Ovary (tissue), 9 donors: ENCODE measurements around the gene CD200. TPM values are rescaled to one million over a fixed set of nuclear protein-coding genes. Genes with fewer than 3 reads are reported as not detected.

Source experiments
- DNase-seq, 5 donors: peaks; one replicate each; pipeline ENCODE4 v3.0.0-alpha.2; 2019 to 2020
- H3K27ac ChIP-seq, 2 donors: fragments of 200-600 bp; one replicate each; pipeline versions ENCODE4 v1.5.1 to v1.8.0; 2019 to 2022
- H3K27me3 ChIP-seq: fragments of 200-600 bp; one replicate; pipeline ENCODE4 v1.8.0; 2022
- H3K36me3 ChIP-seq: fragments of 200-600 bp; sonication (generic); one replicate; pipeline ENCODE4 v1.5.1; 2019
- H3K4me1 ChIP-seq: one replicate; pipeline ENCODE4 v1.8.1; 2013; ENCODE audit warnings: mild to moderate bottlenecking, moderate library complexity; ENCODE audit not compliant: insufficient read depth
- H3K4me3 ChIP-seq: fragments of 200-600 bp; sonication (generic); one replicate; pipeline ENCODE4 v1.5.1; 2017
- H3K9me3 ChIP-seq, 2 donors: fragments of 200-600 bp in 1 of 2; sonication (generic) in 1 of 2; one replicate each; pipeline versions ENCODE4 v1.5.1 to v1.8.1; 2013 to 2019; ENCODE audit warnings: mild to moderate bottlenecking in 1 of 2, moderate library complexity in 1 of 2
- EP300 ChIP-seq: sonication (generic); formaldehyde crosslinking; IDR thresholded peaks from one replicate; pipeline ENCODE4 v1.6.1; 2017; ENCODE audit warnings: antibody characterized with exemption
- POLR2A ChIP-seq: fragments of 450-650 bp; IDR thresholded peaks from one replicate; pipeline ENCODE4 v1.6.1; 2017; ENCODE audit warnings: antibody characterized with exemption, mild to moderate bottlenecking, moderate library complexity
- WGBS, 3 donors: extraction: QIAGEN DNeasy Blood & Tissue Kit in 1 of 3; methylation state at CpG; one replicate each; pipeline versions ENCODE4 v1.1.5 to v1.1.7; 2013 to 2017; 5-methylcytosine and 5-hydroxymethylcytosine counted together
- intact Hi-C, 4 donors: fragments of 100-400 bp; cut with DNase I; formaldehyde crosslinking; loops; one replicate each; pipeline versions ENCODE4 v1.11.0 to v1.15.1; 2022 to 2023
- polyA plus RNA-seq, 2 donors: library from polyadenylated mRNA; stranded (reverse); fragments of 200-250 nt in 1 of 2; fragments of 350-450 nt in 1 of 2; fragmentation: Illumina TruSeq in 1 of 2; extraction: RNeasy Lipid Tissue Mini Kit (QIAGEN cat#74804) in 1 of 2; gene quantifications; one replicate each; pipeline ENCODE4 v1.2.3, GENCODE V29; 2013 to 2014
- total RNA-seq, 7 donors: library from RNA; depleted of rRNA in 2 of 7; stranded (reverse); fragments of >200 nt in 2 of 7; fragmentation: NEBNext Ultra II Directional in 3 of 7; extraction: Animal tissue kit (Norgen Biotek cat#: 25700) in 3 of 7; gene quantifications; one replicate each; pipeline versions ENCODE4 v1.1.0 to v1.2.4, GENCODE V29; 2016 to 2023
- TF ChIP-seq, protein P1 (sequence below), 3 donors: fragments of 450-650 bp in 2 of 3; fragments of 200-600 bp in 1 of 3; IDR thresholded peaks; one replicate each; pipeline versions ENCODE4 v1.5.1 to v1.8.0; 2016 to 2022; ENCODE audit warnings: antibody characterized with exemption in 3 of 3, mild to moderate bottlenecking in 1 of 3
- donor health status: DM: no; HTN: no; CAD: no; lungs with moderate emphysema.
- donor health status: DM: no; HTN: no; CAD: no.
- donor health status: Bipolar disorder and iron deficiency.
- donor health status: DM: yes; HTN: yes; CAD: no.
- donor health status: DM: no; HTN: no; CAD: no.
- donor health status: DM: yes; HTN: yes; CAD: no.

The CD200 gene
- total and polyA plus RNA-seq, 9 donors, result 9.6 to 36.4 (median 17.0) TPM

- no peak overlapping the region for H3K4me3 ChIP-seq
- TF ChIP-seq, protein P1, sequence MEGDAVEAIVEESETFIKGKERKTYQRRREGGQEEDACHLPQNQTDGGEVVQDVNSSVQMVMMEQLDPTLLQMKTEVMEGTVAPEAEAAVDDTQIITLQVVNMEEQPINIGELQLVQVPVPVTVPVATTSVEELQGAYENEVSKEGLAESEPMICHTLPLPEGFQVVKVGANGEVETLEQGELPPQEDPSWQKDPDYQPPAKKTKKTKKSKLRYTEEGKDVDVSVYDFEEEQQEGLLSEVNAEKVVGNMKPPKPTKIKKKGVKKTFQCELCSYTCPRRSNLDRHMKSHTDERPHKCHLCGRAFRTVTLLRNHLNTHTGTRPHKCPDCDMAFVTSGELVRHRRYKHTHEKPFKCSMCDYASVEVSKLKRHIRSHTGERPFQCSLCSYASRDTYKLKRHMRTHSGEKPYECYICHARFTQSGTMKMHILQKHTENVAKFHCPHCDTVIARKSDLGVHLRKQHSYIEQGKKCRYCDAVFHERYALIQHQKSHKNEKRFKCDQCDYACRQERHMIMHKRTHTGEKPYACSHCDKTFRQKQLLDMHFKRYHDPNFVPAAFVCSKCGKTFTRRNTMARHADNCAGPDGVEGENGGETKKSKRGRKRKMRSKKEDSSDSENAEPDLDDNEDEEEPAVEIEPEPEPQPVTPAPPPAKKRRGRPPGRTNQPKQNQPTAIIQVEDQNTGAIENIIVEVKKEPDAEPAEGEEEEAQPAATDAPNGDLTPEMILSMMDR (IDR thresholded peaks at IDR 0.05), result no peak
- TF ChIP-seq POLR2A (no peak), EP300 (no peak)
- intact Hi-C loops, result no loop called here
- no peaks in the 10 kb centered on the region for H3K27me3 ChIP-seq
- no peaks in the 10 kb centered on the region for H3K9me3 ChIP-seq
- no peak overlapping the region for H3K27ac ChIP-seq
- DNase-seq, result no peak
- no peaks in the 10 kb centered on the region for H3K4me1 ChIP-seq
- no peaks in the 10 kb centered on the region for H3K36me3 ChIP-seq
- WGBS, 3 donors, result 67 to 86% (median 81%) methylated on average over 3 of the region's 3 CpGs
Measured at GRCh38 chr3:112346491-112347122, 13.7 kb downstream of the CD200 start.

DNA sequence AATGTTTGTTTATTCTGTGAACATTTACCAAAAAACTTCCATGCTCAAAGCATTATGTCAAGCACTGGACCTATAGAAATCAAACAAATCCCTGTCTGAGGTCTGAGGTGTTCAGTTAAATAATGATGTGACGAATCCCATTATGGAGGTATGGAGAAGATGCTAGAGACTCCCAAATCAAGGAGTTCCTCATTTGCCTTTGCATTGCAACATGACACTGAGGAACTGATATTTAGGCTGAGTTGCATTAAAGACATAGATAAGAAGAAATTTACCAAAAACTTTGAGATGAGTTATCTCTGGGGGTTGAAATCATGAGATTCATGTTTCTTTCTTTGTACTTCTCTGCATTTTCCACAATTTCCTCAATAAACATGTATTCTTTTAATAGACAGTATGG, 16.0 kb downstream of the CD200 start:
- H3K4me3 ChIP-seq, result no peak overlapping the region
- WGBS, 3 donors, result 95 to 100% (median 96%) methylated on average over 1 of the region's 1 CpG
- TF ChIP-seq POLR2A, result no peak
- TF ChIP-seq EP300, result no peak
- TF ChIP-seq, protein P1 (IDR thresholded peaks at IDR 0.05), result no peak

DNA sequence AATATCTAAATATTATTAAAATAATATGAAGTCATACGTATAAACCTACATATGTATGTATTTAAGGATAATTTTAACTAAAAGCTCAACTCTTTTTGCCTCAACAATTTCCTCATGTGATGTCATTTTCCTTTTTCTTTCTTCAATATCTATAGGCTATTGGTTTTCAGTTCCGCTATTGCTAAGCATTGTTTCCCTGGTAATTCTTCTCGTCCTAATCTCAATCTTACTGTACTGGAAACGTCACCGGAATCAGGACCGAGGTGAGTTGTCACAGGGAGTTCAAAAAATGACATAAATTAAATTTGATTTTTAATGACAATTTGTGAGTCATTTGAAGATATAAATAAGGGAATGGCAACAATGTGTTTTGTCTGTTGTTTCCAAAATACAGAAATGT, 16.6 kb downstream of the CD200 start:
- Histone ChIP-seq H3K36me3 (no peaks in the 10 kb centered on the region), H3K4me3 (no peak overlapping the region), H3K4me1 (no peaks in the 10 kb centered on the region), H3K27ac (no peak overlapping the region), H3K9me3 (no peaks in the 10 kb centered on the region), H3K27me3 (no peaks in the 10 kb centered on the region)
- intact Hi-C loops, result no loop called here
- no peak for DNase-seq
- no peak for TF ChIP-seq POLR2A
- WGBS, 3 donors, result 78 to 92% (median 79%) methylated on average over 6 of the region's 6 CpGs

More for the DNA sequence above, 16.0 kb downstream of the CD200 start:
- Histone ChIP-seq H3K4me1 (no peaks in the 10 kb centered on the region), H3K27ac (no peak overlapping the region), H3K27me3 (no peaks in the 10 kb centered on the region), H3K9me3 (no peaks in the 10 kb centered on the region), H3K36me3 (no peaks in the 10 kb centered on the region)
- no peak for DNase-seq
- intact Hi-C loops, result no loop called here

DNA sequence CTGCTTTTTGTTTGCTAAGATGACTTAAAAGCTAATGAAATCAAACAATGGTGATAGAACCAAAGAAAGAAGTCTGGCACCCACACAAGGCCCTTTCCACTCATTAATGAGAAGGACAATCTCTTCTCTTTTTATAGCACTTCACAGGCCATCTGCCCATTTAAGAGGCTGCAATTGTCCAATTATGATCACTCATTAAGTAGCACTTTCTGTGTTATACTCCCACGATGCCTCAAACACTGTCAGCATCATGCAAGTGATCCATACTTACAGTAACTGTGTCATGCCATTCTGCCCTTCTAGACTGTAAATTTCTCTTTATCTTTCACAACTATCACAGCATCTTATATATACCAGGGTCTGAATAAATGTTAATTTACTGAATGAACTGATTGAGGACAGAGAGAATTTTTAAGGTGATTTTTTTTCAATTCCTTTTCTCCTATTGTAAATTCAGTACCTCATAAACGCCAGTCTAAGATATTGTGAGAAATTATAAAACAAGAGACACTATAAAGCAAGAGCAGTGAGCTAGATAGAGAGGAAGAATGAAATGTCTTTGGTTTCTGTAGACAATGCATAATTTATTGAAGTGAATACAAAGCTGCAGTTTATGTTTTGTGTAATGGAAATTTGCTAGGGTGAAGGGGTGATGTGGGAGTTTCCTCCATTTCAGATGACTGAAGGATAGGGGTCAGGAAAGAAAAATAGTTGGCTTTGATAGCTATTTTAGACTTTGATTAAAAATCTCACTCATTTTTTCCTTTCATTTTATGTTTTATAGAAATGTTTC, 17.3 kb downstream of the CD200 start:
- Histone ChIP-seq H3K36me3 (no peaks in the 10 kb centered on the region), H3K9me3 (no peaks in the 10 kb centered on the region), H3K4me3 (no peak overlapping the region), H3K27me3 (no peaks in the 10 kb centered on the region), H3K27ac (no peak overlapping the region), H3K4me1 (no peaks in the 10 kb centered on the region)
- no peak for DNase-seq
- intact Hi-C loops, result no loop called here
- 56 to 69% (median 66%) methylated on average over 2 of the region's 2 CpGs for WGBS, 3 donors
- TF ChIP-seq POLR2A (no peak), EP300 (no peak)
- TF ChIP-seq, protein P1 (IDR thresholded peaks at IDR 0.05), result no peak

DNA sequence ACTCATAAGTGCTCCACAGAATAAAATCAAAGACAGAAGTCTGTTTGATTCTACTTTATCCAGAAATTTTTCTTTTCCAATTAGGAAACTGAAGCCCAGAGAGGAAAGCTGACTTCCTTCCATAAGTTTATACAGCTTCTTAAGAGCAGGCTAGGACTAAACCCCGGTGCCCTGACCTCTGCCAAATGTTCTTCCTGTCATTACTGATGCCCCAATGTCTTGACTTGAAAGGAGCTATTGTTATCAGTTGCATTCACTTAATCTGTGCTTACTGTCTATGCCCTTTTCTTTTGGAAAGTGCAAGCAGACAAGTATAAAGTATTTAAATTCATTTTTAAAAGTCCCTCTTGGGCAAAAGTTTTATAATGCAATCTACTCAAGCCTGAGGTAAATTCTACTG, 18.1 kb downstream of the CD200 start:
- no peaks in the 10 kb centered on the region for H3K9me3 ChIP-seq
- H3K4me1 ChIP-seq, result no peaks in the 10 kb centered on the region
- H3K27me3 ChIP-seq, result no peaks in the 10 kb centered on the region
- no peak for TF ChIP-seq EP300
- TF ChIP-seq POLR2A, result no peak
- TF ChIP-seq, protein P1 (IDR thresholded peaks at IDR 0.05), result no peak
- no peak overlapping the region for H3K4me3 ChIP-seq
- 43 to 55% (median 54%) methylated on average over 1 of the region's 1 CpG for WGBS, 3 donors
- intact Hi-C loops, result no loop called here
- no peak overlapping the region for H3K27ac ChIP-seq
- H3K36me3 ChIP-seq, result no peaks in the 10 kb centered on the region
- no peak for DNase-seq
